ENCODE results near the gene PDIA6. TPM values are rescaled to one million over a fixed set of nuclear protein-coding genes. Genes with fewer than 3 reads are reported as not detected.
"Not testable (repeated sequence)": the region's sequence is repeated elsewhere in the genome, so short reads cannot be mapped to it uniquely, and the experiment has no call there.

The PDIA6 gene
- total and polyA plus RNA-seq, 4 donors, result 159 to 348 (median 246) TPM

DNA sequence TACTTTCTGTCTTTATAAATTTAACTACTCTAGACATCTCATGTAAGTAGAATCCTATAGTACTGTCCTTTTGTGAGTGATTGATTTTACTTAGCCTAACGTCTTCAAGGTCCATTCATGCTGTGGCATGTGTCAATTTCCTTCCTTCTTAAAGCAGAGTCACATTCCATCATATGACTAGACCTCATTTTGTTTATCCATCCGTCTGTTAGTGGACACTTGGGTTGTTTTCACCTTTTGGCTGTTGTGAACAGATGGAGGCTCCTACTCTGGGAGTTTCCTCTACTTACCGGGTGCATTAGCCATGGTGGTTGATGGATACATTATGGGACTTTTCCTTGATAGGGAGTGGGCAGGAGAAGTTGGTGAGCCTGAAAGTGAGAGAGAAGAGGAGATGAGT, 6.4 kb upstream of the PDIA6 start (continued):
- TF ChIP-seq, protein P1, sequence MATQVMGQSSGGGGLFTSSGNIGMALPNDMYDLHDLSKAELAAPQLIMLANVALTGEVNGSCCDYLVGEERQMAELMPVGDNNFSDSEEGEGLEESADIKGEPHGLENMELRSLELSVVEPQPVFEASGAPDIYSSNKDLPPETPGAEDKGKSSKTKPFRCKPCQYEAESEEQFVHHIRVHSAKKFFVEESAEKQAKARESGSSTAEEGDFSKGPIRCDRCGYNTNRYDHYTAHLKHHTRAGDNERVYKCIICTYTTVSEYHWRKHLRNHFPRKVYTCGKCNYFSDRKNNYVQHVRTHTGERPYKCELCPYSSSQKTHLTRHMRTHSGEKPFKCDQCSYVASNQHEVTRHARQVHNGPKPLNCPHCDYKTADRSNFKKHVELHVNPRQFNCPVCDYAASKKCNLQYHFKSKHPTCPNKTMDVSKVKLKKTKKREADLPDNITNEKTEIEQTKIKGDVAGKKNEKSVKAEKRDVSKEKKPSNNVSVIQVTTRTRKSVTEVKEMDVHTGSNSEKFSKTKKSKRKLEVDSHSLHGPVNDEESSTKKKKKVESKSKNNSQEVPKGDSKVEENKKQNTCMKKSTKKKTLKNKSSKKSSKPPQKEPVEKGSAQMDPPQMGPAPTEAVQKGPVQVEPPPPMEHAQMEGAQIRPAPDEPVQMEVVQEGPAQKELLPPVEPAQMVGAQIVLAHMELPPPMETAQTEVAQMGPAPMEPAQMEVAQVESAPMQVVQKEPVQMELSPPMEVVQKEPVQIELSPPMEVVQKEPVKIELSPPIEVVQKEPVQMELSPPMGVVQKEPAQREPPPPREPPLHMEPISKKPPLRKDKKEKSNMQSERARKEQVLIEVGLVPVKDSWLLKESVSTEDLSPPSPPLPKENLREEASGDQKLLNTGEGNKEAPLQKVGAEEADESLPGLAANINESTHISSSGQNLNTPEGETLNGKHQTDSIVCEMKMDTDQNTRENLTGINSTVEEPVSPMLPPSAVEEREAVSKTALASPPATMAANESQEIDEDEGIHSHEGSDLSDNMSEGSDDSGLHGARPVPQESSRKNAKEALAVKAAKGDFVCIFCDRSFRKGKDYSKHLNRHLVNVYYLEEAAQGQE (IDR thresholded peaks at IDR 0.05), result no peak
- TF ChIP-seq EGR1 (IDR thresholded peaks at IDR 0.05; ENCODE audit: low read depth in 2 of 2) (no peak), JUND (IDR thresholded peaks at IDR 0.05) (no peak), YY1 (IDR thresholded peaks at IDR 0.05) (no peak), RXRA (IDR thresholded peaks at IDR 0.05) (no peak), FOXA2 (IDR thresholded peaks at IDR 0.05) (no peak), GABPA (IDR thresholded peaks at IDR 0.05 in 1 of 2, conservative IDR thresholded peaks at IDR 0.05 in 1 of 2) (no peak), HNF4G (IDR thresholded peaks at IDR 0.05) (no peak)
- TF ChIP-seq, protein P2, sequence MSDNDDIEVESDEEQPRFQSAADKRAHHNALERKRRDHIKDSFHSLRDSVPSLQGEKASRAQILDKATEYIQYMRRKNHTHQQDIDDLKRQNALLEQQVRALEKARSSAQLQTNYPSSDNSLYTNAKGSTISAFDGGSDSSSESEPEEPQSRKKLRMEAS (IDR thresholded peaks at IDR 0.05), result no peak

DNA sequence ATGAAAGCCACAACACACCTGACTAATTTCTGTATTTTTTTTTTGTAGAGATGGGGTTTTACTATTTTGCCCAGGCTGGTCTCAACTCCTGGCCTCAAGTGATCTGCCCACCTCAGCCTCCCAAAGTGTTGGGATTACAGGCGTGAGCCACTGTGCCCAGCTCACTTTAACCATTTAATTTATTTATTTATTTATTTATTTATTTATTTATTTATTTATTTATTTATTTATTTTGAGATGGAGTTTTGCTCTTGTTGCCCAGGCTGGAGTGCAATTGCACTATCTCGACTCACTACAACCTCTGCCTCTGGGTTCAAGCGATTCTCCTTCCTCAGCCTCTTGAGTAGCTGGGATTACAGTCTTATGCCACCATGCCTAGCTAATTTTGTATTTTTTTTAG, 5.7 kb upstream of the PDIA6 start:
- not testable (repeated sequence) for H3K9ac ChIP-seq (ENCODE audit: low read depth in 1 of 2, low read length in 2 of 2); H3K4me1 ChIP-seq (ENCODE audit: control insufficient read depth in 4 of 4, insufficient read depth in 4 of 4, low read length in 3 of 4); H3K4me3 ChIP-seq (ENCODE audit: low read depth in 1 of 3, low read length in 3 of 3); H3K27me3 ChIP-seq (ENCODE audit: control insufficient read depth in 4 of 4, insufficient read depth in 4 of 4, low read length in 3 of 4); H3K36me3 ChIP-seq (ENCODE audit: control insufficient read depth in 4 of 4, insufficient read depth in 3 of 4, low read depth in 1 of 4, low read length in 3 of 4); H3K27ac ChIP-seq (ENCODE audit: low read depth in 1 of 2, low read length in 2 of 2); DNase-seq (ENCODE audit: low spot score); H3K9me3 ChIP-seq (ENCODE audit: control insufficient read depth in 4 of 4, low read length in 3 of 4)
- 99% methylated on average over 3 of the region's 3 CpGs for WGBS

DNA sequence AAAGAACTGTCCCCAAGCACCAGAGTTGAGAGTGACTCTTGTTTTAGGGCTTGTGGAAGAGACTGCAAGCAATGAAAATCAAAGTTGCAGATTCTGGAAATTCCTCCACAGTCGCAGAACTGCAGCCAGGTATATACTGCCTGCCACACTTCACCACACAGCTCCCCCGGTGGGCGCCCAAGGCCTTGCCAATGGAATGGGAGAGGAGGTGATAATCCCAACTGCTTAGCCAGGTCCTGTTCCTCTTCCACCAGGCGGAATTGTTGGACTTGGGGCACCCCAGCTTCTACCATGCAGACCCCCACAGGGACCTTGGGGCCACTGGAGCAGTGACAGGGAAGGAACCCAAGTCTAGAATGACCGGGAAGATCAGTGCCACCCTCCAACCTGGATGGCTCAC, 4.8 kb upstream of the PDIA6 start:
- no peaks in the 10 kb centered on the region for H3K9me3 ChIP-seq (ENCODE audit: control insufficient read depth in 4 of 4, low read length in 3 of 4)
- no peak overlapping the region for H3K4me3 ChIP-seq (ENCODE audit: low read depth in 1 of 3, low read length in 3 of 3)
- no peaks in the 10 kb centered on the region for H3K36me3 ChIP-seq (ENCODE audit: control insufficient read depth in 4 of 4, insufficient read depth in 3 of 4, low read depth in 1 of 4, low read length in 3 of 4)
- H3K4me1 ChIP-seq (ENCODE audit: control insufficient read depth in 4 of 4, insufficient read depth in 4 of 4, low read length in 3 of 4), result peaks cover 2 to 7% (median 3%) of the 10 kb centered on the region in 4 donors
- no peak overlapping the region for H3K9ac ChIP-seq (ENCODE audit: low read depth in 1 of 2, low read length in 2 of 2)
- H3K27ac ChIP-seq (ENCODE audit: low read depth in 1 of 2, low read length in 2 of 2), result no peak overlapping the region
- 71% methylated on average over 5 of the region's 5 CpGs for WGBS
- no peak for DNase-seq (ENCODE audit: low spot score)
- TF ChIP-seq, protein P3, sequence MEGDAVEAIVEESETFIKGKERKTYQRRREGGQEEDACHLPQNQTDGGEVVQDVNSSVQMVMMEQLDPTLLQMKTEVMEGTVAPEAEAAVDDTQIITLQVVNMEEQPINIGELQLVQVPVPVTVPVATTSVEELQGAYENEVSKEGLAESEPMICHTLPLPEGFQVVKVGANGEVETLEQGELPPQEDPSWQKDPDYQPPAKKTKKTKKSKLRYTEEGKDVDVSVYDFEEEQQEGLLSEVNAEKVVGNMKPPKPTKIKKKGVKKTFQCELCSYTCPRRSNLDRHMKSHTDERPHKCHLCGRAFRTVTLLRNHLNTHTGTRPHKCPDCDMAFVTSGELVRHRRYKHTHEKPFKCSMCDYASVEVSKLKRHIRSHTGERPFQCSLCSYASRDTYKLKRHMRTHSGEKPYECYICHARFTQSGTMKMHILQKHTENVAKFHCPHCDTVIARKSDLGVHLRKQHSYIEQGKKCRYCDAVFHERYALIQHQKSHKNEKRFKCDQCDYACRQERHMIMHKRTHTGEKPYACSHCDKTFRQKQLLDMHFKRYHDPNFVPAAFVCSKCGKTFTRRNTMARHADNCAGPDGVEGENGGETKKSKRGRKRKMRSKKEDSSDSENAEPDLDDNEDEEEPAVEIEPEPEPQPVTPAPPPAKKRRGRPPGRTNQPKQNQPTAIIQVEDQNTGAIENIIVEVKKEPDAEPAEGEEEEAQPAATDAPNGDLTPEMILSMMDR (IDR thresholded peaks at IDR 0.05; ENCODE audit: low read depth, low read length, missing input control), result peak; percentile 9
- TF ChIP-seq, protein P4, sequence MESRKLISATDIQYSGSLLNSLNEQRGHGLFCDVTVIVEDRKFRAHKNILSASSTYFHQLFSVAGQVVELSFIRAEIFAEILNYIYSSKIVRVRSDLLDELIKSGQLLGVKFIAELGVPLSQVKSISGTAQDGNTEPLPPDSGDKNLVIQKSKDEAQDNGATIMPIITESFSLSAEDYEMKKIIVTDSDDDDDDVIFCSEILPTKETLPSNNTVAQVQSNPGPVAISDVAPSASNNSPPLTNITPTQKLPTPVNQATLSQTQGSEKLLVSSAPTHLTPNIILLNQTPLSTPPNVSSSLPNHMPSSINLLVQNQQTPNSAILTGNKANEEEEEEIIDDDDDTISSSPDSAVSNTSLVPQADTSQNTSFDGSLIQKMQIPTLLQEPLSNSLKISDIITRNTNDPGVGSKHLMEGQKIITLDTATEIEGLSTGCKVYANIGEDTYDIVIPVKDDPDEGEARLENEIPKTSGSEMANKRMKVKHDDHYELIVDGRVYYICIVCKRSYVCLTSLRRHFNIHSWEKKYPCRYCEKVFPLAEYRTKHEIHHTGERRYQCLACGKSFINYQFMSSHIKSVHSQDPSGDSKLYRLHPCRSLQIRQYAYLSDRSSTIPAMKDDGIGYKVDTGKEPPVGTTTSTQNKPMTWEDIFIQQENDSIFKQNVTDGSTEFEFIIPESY (IDR thresholded peaks at IDR 0.05), result no peak
- H3K27me3 ChIP-seq (ENCODE audit: control insufficient read depth in 4 of 4, insufficient read depth in 4 of 4, low read length in 3 of 4), result no peaks in the 10 kb centered on the region
